GM04503 (cell line): Measurements from ENCODE around the gene SLC25A28.

Experiments
- DNase-seq: peaks from one replicate; pipeline ENCODE4 v3.0.0-alpha.2; 2012; ENCODE audit warnings: low read depth

Gene SLC25A28, protein sequence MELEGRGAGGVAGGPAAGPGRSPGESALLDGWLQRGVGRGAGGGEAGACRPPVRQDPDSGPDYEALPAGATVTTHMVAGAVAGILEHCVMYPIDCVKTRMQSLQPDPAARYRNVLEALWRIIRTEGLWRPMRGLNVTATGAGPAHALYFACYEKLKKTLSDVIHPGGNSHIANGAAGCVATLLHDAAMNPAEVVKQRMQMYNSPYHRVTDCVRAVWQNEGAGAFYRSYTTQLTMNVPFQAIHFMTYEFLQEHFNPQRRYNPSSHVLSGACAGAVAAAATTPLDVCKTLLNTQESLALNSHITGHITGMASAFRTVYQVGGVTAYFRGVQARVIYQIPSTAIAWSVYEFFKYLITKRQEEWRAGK

DNA sequence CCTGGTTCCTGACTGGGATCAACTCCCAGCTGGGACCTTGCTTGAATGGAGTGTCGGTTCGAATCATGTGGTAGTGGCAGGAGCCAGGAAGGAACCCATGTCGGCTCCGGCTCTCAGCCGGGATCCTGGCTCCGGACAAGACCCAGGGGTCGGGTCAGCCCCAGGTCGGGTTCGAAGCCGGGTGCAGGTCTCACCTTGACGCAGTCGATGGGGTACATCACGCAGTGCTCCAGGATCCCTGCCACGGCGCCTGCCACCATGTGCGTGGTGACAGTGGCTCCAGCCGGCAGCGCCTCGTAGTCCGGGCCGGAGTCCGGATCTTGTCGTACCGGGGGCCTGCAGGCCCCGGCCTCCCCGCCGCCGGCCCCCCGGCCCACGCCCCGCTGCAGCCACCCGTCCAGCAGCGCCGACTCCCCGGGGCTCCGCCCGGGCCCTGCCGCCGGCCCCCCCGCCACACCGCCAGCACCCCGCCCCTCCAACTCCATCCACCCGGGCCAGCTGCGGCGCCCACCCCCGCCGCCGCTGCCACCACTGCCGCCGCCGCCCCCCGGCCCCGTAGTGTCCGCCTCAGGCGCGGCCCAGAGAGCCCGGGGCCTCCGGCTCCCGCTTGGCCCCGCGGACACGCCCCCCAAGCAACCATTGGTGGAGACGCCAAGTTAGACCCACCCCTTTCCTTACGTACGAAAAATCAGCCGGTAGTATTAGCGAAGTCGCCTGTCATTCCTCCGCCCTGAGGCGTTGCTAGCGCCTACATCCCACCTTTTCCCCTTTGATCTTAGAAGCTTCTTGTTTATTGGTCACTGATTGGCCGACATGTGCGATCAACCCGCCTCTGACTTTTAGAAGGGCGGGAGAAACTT lies at the start of gene SLC25A28:
TSS of gene SLC25A28 (minus strand) at position 589 of the 860 bp plus-strand sequence. CDS start at position 485, 104 bp downstream.
- DNase-seq: peak; percentile 100

DNA sequence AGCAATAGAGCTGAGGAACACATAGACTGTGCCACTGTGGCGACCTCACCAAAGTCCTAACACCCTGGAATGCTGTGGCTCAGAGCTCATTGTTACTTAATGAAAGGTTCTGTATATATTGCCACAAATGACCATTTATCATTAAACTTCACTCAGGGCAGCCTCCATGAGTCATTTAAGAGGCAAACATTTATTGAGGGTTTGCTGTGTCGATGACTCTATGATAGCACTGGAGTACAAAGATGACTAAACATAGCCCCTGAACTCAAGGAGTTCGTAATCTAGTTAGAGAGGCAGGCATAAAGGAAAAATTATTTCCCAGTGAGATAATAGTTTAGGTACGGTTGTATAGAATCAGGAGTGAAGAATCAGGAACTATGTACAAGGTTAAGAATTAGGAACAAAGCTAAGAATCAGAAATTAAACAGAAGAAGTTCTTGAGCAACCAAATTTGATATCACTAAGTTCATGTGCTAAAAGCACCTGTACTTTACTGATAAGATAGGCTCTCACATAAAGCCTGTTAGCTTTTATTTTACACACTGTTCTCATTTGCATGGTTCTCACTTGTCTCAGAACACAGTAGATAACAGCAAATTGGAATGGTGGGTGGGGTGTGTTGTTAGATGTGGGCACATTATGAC lies 47.0 kb upstream of the SLC25A28 start:
- DNase-seq: peak; percentile 78

DNA sequence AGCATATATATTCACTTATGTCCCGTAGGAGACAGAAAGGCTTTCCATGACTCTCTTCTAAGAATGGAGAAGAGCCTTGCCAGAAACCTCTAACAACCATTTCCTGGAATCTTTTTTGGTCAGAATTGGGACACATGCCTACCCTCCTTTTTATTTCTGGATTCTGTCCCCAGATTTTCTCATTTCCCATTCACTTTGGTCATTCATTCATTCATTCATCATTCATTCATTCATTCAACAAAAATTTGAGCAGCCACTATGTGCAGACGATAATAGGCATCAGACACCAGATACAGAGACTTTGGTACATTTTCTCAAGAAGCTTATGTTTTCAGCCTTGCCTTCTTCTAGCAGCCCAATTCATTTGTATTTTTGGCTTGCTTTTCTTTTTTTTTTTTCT lies 45.1 kb upstream of the SLC25A28 start:
- no peak for DNase-seq

DNA sequence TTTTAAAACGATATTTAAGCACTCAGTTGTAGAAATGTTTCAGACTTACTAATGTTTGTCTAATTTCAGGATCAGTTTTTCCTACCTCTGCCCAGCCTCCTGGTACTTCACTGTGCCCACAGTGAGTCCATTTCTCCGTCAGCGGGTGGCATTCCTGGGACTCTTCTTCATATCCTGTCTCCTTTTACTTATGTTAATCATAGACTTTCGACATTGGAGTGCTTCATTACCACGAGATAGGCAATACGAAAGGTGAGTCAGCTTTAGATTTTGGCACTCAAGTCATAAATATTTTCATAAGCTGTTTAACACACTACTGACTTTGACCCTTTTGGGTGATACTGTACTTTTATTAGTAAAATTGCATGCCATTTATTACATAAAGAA lies 41.1 kb upstream of the SLC25A28 start:
- peak; percentile 79 for DNase-seq

DNA sequence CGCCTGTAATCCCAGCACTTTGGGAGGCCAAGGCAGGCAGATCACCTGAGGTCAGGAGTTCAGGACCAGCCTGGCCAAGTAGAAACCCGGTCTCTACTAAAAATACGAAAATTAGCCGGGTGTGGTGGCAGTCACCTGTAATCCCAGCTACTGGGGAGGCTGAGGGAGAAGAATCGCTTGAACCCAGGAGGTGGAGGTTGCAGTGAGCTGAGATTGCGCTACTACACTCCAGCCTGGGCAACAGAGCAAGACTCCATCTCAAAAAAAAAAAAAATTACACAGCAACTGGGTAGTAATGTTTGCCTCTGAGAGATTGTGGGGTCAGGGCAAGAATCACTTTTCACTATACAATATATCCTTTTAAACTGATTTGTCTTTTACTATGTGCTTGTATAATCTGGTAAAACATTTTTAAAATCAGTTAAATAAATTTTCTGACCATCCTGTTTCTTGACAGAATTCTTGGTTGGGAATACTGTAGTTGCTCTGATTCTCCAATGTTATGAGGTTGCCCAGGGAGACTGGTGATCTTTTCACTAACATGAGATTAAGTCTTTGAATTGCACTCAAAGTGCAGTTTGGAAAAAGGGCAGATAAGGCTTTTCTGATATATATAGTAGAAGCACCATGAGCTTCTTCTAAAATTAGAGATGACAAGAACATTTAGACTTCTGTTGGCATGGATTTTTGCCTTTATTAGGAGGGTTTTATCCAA lies 40.6 kb upstream of the SLC25A28 start:
- no peak for DNase-seq

DNA sequence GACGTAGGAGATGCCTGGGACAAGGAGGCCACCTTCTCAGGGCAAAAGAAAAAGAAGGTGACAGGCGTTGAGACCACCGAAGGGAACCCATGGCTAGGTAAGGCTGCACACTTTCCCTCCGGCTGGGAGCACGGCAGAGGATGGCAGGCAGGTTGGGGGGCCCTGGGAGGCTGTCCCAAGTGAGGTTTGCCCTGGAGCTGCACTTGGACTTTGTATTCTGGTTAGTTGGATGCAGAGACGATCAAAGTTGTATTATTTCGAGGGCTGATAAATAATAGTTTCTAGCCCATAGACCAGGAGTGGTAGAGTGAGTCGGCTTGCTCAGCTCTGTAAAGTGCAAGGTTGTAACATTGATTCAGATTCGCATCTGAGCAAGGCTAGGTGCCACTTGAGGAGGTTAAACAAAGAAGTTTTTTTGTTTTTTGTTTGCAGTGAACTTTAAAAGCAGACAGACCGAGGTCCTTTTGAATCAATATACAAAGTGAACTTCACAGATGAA lies 39.7 kb upstream of the SLC25A28 start:
- DNase-seq: no peak

DNA sequence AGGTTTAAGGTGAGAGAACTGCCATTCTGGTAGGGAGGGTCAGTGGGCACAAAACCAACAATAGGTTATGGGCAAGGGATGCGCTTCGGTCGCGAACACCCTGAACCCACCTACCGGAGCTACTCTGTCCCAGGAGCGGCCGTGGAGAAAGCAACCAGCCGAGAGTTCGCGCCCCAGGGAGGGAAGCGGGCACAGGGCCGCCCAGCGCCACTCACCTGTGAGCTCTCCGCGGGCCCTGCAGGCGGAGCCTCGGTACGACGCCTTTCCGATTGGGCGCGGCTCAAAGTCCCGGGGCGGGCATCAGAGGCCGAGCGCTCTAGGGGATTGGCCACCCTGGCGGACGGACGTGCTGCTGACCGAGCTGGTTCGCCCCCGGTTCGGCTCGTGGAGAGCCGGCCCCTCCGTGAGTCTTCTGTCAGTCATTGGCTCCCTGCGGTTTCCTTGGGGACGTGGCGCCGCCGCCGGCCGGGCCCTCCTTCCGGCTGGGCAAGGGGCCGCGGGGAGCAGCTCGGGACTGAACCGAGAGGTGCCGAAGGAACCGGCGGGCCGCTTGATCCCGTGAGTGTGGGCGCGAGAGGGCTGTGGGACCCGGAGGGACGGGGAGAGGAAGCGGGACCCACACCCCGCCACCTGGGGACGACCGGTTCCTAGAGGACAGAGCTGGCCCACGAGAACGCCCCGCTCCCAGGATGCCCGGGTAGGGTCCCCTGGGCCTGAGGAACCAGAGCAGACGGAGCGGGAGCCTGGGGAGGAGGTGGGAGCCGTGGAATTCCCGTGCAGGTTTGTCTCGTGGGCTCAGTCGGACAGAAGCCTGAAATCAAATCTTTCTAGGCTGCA lies 39.0 kb upstream of the SLC25A28 start, which contains the start of gene ENTPD7:
TSS of gene ENTPD7 (plus strand) at position 479 of the 837 bp plus-strand sequence. CDS start 448 bp downstream, outside the sequence.
- peak; percentile 69 for DNase-seq

DNA sequence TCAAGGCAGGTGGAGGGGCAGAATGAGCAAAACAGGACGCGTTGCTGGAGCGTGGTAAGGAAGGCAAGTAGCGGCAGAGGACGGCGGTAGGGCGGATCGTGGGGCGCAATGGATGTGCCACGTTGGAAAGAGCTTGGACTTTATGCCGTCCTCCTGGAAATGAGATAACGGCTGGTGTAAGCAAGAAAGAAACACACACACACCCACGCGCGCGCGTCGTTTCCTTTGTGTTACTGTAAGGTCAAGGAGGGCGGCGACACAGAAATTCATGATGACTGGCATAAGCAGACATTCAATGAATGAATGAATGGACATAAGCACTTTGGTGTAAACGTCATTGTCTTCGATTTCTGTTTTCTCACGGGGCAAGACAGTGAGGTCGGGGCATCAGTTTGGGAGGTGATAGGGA lies 38.4 kb upstream of the SLC25A28 start:
- no peak for DNase-seq

DNA sequence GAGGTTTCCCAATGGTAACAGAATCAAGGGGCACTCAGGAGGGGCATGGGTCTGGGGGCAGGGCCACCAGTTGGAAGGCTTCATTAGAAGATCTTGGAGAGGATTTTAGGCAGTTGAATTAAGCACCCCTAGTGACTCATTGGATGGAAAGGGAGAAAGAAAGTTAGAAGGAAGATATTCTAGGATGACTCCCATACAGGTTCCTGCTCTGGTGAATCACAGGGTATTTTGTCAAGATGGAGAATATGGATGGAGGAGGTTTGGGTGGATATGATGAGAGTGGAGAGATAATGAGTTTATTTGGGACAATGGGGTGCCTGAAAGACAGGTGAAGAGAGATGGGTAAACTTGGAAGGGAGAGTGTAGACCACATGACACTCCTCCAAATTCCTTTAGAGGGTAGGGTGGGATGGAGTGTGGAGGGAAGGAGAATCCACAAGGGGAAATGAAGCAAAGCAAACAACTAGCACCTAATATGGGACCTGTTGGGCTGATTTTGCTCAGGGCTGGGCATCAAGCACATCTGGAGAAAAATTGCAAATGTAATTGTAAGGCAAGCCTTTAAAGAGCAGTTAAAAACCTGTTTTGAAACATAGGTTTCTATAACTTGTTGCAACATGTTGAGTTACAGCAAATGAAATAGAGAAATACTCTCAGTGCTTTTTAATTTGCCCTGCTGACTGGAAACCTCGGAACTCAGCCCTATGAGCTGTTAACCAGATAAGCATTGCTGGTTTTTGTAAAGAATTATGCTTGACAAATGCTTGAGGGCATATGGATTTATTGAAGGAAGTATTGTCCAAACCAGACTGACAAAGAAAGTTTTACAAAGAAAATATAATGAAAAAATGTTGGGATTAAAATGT lies 36.2 kb upstream of the SLC25A28 start:
- no peak for DNase-seq

DNA sequence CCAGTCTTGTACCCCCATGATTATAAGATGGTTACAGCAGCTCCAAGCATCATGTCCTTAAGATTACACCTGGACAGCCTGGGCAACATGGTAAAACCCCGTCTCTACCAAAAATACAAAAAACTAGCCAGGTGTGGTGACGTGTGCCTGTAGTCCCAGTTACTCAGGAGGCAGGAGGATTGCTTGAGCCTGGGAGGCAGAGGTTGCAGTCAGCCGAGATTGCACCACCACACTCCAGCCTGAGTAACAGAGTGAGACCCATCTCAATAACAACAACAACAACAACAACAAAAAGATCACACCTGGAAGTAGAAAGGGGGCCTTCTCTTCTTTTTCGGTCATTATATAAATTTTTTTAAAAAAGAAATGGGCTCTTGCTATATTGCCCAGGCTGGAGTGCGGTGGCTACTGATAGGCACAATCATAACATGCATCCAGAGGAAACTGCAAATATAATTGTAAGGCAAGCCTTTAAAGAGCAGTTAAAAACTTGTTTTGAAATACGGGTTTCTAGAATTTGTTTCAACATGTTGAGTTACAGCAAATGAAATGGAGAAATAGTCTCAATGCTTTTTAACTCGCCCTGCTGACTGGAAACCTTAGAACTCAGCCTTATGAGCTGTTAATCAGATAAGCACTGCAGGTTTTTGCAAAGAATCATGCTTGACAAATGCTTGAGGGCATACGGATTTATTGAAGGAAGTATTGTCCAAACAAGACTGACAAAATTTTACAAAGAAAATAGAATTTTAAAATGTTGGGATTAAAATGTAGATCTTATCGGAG lies 34.3 kb upstream of the SLC25A28 start:
- no peak for DNase-seq

DNA sequence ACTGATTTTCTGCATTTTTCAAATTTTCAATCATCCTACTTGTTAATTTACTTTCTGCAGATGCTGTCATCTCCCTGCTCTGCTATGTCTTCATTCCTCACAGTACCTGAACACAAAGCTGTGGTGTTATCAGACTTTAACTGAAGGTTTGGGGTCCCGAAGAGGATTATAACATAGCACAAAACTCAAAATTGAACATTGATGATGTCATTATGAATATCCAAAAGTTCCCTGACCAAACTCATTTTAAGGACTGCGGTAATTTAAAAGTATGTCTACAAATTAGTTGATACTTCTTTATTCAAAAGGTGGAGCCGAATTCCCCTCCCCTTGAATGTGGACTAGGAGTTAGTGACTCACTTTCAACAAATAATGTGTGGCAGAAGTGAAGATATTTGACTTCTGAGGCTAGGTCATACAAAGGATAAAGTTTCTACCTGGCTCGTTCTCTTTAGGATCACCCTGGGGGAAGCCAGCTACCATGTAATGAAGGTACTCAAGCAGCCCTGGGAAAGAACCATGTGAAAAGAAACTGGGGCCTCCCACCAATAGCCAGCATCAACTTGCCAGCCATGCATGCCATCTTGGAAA lies 32.7 kb upstream of the SLC25A28 start:
- no peak for DNase-seq

DNA sequence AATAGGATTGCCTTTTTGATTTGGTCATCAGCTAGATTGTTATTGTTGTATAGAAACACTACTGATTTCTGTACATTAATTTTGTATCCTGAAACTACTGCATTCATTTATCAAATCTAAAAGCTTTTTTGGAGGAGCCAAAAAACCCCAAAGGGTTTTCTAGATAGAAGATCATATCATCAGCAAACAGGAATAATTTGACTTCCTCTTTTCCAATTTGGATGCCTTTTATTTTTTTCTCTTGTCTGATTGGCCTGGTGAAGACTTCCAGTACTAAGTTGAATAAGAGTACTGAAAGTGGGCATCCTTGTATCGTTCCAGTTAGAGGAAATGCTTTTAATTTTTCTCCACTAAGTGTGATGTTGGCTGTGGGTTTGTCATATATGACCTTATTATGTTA lies 28.5 kb upstream of the SLC25A28 start:
- no peak for DNase-seq

DNA sequence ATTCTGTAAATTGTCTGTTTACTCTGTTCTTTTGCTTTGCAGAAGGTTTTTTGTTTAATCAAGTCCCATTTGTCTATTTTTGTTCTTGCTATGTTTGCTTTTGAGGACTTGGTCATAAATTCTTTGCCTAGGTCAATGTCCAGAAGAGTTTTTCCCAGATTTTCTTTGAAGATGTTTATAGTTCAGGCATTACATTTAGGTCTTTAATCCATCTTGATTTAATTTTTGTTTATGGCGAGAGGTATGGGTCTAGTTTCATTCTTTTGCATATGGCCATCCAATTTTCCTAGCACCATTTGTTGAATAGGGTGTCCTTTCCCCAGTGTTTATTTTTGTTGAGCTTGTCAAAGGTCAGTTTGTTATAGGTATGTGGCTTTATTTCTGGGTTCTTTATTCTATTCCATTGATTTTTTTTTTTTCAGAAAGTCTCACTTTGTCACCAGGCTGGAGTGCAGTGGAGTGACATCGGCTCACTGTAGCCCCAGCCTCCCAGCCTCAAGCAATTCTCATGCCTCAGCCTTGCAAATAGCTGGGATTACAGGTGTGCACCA lies 27.4 kb upstream of the SLC25A28 start:
- DNase-seq: no peak

DNA sequence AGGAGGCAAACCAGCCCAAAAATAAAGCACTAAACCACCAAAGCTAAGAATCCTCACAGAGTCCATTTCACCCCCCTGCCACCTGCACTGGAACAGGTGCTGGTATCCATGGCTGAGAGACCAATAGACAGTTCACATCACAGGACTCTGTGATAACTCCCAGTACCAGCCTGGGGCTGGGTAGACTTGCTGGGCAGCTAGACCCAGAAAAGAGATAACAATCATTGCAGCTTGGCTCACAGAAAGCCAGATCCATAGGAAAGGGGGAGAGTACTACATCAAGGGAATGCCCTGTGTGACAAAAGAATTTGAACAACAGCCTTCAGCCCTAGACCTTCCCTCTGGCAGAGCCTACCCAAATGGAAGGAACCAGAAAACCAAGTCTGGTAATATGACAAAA lies 13.6 kb upstream of the SLC25A28 start:
- DNase-seq: no peak

DNA sequence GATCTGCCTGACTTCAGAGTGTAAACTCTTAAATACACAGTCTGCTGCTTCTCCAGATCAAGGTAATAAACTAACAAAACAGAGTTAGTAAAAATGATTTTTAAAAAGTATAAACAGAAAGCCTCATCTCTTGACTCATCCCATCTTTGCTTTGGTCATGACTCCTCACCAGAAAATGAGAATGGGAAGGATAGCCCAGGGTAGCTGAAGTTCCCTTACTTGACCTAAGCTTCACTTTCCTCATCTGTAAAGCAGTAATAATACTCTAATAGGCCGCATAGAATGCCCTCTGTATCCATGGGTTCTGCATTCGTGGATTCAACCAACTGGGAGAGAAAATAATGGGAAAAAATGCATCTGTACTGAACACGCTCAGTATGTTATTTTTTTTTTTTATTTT lies 11.3 kb upstream of the SLC25A28 start:
- peak; percentile 17 for DNase-seq

DNA sequence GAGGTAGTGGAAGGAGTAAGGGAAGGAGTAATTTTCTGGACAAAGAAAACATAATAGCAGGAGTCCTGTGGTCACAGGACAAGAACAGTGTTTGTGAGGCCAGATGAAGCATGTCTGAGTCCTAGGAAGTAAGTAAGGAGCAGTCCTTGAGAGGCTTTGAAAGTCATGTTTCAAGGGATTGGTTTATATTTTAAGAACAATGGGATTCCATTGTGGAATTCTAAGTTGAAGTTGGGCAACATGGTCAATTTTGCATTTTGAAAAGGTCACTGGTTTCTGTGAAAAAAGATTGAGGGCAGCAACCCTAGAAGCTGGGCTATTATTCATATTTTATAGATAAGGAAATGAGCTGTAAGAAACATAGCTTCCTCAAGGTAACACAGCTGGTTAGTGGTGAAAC lies 10.8 kb upstream of the SLC25A28 start:
- no peak for DNase-seq

DNA sequence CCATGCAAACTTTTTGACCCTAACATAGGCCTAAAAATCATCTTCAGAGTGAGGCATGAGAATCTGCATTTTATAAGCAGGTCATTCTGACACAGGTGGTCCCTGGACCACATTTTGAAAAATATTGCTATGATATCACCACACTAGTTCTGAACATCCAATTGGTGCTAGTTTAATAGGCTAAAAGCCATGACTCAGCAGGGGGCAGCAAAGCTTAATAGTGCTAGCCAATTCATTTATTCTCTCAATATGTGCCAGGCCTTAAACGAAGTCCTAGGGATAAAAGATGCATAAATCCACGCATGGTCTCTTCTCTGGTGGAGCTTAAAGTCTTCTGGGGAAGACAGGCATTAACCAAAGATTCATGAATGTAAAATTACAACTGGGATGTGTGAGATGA lies 10.2 kb upstream of the SLC25A28 start:
- no peak for DNase-seq

DNA sequence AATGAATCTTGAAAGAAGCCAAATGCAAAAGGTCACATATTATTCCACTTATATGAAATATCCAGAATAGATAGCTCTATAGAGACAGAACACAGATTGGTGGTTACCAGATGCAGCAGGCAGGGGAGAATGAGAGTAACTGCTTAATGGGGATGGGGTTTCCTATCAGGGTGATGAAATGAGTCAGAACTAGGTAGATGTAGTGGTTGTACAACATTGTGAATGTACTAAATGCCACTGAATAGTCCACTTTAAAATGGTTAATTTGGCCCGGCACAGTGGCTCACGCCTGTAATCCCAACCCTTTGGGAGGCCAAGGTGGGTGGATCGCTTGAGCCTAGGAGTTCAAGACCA lies 9.4 kb upstream of the SLC25A28 start:
- DNase-seq: no peak
